CD4-positive, alpha-beta T cell treated with Interleukin-15 for 4 hours (primary cell): ENCODE results near the gene OASL.
"Not testable (repeated sequence)": the region's sequence is repeated elsewhere in the genome, so short reads cannot be mapped to it uniquely, and the experiment has no call there.

Source experiments
- DNase-seq: peaks from one replicate; pipeline ENCODE4 v3.0.0-alpha.2; 2020; ENCODE audit warnings: low spot score

OASL gene

GRCh38 chr12:121059031-121059898 is 20.2 kb upstream of the OASL start:
- DNase-seq, result no peak

GRCh38 chr12:121057794-121058193 is 18.7 kb upstream of the OASL start:
- no peak for DNase-seq

GRCh38 chr12:121053706-121054105 is 14.7 kb upstream of the OASL start:
- no peak for DNase-seq

GRCh38 chr12:121050725-121051124 is 11.7 kb upstream of the OASL start:
- DNase-seq, result no peak

GRCh38 chr12:121048442-121048841 is 9.4 kb upstream of the OASL start:
- peak; percentile 10 for DNase-seq

- DNase-seq, result not testable (repeated sequence)
These were observed 8.4 kb upstream of the OASL start for GRCh38 chr12:121047400-121047799.

- no peak for DNase-seq
These were observed 4.0 kb upstream of the OASL start for GRCh38 chr12:121043067-121043466.

- peak; percentile 71 for DNase-seq
These were observed 2.2 kb downstream of the OASL start for GRCh38 chr12:121036810-121037326.

- peak; percentile 12 for DNase-seq
These were observed 4.3 kb downstream of the OASL start for GRCh38 chr12:121034616-121035305.

GRCh38 chr12:121033625-121034349 is 5.3 kb downstream of the OASL start:
- peak; percentile 87 for DNase-seq

- no peak for DNase-seq
These were observed 8.4 kb downstream of the OASL start for GRCh38 chr12:121030576-121031212.

GRCh38 chr12:121026274-121027045 is 12.6 kb downstream of the OASL start:
- DNase-seq, result no peak

- no peak for DNase-seq
These were observed 13.4 kb downstream of the OASL start for GRCh38 chr12:121025442-121026226.

- DNase-seq, result no peak
These were observed 15.2 kb downstream of the OASL start for GRCh38 chr12:121023799-121024198.

GRCh38 chr12:121022713-121023112 is 16.3 kb downstream of the OASL start:
- DNase-seq, result no peak

- no peak for DNase-seq
These were observed 17.3 kb downstream of the OASL start for GRCh38 chr12:121021754-121022153.

- DNase-seq, result no peak
These were observed 20.0 kb downstream of the OASL start for GRCh38 chr12:121018860-121019617.

GRCh38 chr12:121017966-121018491 is 21.0 kb downstream of the OASL start:
- DNase-seq, result no peak
